NOMO-1 treated with dmso at 0.1 percent for 144 hours (cell line): ENCODE measurements around the gene ITM2C.

Source experiments
- DNase-seq: peaks from one replicate; lab custom pipeline; 2025; ENCODE audit not compliant: unreplicated experiment; lab: John Stamatoyannopoulos, UW

Gene ITM2C

DNA sequence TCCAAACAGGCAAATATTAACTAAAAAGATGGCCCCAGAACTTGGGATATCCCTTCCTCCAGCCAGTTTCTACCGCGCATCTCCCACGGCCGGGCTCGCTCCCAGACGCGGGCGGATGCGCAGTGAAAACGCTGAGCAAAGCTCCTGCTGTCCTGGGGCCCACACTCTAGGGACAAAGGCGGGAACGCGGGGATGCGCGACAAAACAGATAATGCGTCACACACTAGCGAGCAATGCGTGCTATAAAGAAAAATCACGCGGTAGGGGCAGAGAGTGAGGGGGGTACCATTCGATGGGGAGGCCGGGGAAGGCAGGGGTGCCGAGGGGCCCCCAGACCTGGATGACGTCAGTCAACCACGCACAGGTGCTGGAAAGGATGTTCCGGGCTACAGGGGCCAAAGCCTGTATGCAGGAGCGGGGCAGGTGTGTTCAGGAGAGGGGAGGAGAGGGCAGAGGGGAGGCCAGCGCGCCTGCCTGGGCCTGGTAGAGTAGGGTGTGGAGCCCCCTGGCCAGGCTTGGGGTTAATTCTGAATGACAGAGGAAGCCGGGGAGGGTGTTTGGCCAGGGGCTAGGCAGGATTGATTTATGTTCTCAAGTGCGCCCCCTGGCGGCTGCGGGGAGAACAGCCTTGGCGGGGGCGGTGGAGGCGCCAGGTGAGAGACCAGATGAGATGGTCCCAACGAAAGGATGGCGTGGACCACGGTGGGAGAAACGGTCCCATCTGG lies 14.9 kb upstream of the ITM2C start:
- no peak for DNase-seq

- DNase-seq, result no peak
These were observed 14.4 kb upstream of the ITM2C start for GRCh38 chr2:230850358-230850658.

- no peak for DNase-seq
These were observed 12.6 kb upstream of the ITM2C start for GRCh38 chr2:230852113-230852512.

GRCh38 chr2:230861552-230862255 lies 3.0 kb upstream of the ITM2C start:
- no peak for DNase-seq

- DNase-seq, result no peak
These were observed 2.5 kb upstream of the ITM2C start for GRCh38 chr2:230862292-230862691.

DNA sequence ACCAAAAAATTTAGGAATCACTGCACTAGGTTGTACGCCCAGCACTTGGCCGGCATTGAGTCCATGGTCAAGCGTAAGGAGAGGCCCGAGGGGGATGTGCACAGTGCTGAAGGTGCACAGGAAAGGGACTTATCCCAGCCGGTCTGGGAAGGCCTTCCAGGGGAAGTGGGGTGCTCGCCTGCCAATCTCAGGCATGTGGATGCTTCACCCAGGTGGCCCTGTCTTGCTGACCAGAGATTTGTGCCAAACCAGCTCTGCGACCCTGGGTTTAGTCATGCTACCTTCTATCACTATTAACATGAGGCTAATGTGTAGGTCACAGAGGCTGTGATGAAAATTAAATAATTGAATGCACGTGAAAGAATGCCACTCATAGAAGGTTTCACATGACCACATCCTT lies 1.7 kb upstream of the ITM2C start:
- DNase-seq, result no peak

DNA sequence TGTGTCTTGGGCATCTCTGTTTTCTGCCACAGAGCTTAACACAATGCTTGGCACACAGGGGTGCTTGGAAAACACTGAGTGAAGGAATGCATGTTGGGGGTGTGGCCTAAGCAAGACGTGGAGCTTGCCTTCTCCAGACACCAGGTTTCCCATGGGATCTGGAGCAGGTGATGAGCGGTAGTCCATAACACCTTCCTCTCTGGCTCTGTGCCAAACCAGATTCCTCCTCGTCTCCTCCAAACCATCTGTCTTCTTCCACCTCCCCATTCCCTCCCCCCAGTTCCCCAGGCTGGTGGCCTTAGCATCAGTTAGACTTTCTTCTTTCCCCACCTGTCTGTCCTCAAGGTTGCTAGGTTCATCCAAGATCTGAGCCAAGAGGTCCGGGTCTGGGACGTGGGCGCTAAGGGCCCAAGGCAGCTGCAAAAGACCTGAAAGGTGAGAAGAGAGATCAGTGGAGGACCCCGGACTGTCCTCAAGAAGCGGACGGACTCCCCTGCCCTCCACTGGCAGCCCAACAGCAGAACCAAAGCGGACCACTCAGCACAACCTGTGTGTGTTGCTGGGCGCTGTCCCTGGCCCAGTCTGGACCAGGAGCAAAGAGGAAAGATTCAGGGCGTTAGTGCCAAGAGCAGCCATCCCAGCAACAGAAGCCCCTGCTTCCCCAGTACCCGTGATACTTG lies 1.2 kb upstream of the ITM2C start:
- DNase-seq, result no peak

GRCh38 chr2:230864122-230864604 lies 579 bp upstream of the ITM2C start:
- DNase-seq, result no peak

GRCh38 chr2:230865307-230865765 lies 594 bp downstream of the ITM2C start:
- DNase-seq, result no peak

GRCh38 chr2:230865766-230866755 lies 1.3 kb downstream of the ITM2C start:
- DNase-seq, result no peak

- peak; percentile 44 for DNase-seq
These were observed 2.2 kb downstream of the ITM2C start for GRCh38 chr2:230866756-230867523.

- no peak for DNase-seq
These were observed 3.6 kb downstream of the ITM2C start for GRCh38 chr2:230868161-230868946.

GRCh38 chr2:230868947-230869913 lies 4.5 kb downstream of the ITM2C start:
- no peak for DNase-seq

DNA sequence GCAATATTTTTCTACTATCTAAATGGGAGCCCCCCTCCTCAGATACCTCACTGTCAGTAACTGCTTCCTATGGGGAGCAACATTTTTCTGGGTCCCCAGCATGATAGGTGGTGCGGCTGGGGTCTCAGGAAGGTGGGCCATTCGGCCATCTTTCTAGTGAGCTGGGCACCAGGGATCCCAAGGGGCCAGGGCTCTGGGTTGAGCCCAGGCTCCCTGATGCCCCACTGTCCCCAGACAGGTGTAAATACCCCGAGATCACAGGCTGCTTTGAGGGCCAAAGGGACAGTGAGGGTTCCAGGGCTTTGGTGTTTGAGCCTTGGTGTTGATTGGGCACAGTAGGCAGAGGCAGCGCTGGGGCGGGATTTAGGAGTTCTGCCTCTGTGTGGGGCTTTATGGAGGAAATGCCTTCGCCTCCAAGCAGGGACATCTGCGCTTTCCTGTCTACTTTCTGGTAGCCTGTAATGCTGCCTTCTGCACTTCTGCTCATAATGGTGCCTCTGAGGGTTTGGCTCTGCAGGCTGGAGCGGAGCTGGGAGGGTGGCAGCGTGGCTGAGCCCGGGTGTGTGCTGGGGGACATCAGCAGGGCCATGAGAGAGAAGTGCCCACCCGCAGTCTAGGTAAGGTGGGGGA lies 5.3 kb downstream of the ITM2C start:
- no peak for DNase-seq

DNA sequence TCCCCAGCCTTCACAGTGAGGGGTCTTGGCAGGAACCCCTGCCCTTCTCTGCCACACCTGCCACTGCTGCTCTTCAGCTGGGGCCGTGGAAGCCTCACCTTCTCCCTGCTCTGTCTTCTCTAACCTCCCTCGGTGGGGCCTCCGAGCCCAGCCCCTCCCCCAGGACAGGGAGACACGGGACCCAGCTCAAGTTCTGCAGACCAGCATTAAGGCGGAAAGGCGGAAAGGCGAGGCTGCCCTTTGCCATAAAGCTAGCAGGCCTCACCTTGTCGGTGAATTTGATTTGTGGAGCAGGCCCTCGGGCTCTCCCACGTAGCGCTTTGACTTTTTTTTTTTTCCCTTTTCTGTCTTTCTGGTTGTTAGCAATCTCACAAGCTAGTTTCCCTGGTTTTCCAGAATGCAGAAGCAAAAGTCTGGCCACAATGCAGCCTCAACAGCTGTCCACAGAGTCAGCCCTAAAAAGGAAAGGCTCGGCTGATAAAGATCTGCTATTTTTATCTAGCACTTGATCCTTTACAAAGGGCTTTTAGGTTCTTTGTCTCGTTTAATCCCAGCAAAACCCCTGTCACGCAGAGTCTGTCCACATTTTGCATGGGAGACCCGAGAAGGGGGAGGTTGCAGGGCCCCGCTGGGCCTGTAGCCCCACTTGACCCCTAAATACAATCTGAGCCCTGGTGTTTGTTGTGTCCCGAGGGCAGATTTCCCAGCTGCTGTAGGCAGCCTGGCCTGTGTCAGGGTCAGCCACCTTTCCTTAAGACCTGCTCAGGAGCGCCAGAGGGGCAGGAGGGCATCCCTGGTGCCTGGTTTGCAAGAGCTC lies 6.0 kb downstream of the ITM2C start:
- DNase-seq, result no peak

- no peak for DNase-seq
These were observed 6.8 kb downstream of the ITM2C start for GRCh38 chr2:230871361-230872150.
